ENCODE results near the gene ASB6. TPM values are rescaled to one million over a fixed set of nuclear protein-coding genes. Genes with fewer than 3 reads are reported as not detected.
"Not testable (repeated sequence)": the region's sequence is repeated elsewhere in the genome, so short reads cannot be mapped to it uniquely, and the experiment has no call there.

ASB6 gene
- total RNA-seq, 1 experiment from 2014 or later, result 13.9 TPM

DNA sequence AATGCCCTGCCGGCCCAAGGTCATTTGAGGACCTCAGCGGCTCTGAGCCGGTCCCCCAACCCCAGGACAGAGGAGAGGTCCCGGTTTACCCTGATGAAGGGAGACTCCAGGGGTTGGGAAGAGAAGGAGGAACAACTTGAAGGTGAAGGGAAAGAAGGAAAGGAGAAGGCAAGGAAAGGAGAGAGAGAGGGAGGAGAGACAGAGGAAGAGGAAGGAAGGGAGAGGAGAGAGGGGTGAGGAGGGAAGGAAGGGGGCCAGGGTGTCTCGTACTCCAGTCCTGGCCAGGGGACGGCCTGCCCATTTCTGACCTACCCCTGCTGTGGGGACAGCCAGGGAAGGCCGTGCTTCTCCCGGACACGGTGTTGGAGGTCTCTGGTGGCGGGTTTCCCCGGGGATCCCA is 25.4 kb upstream of the ASB6 start:
- no peak for DNase-seq (ENCODE audit: low spot score)

DNA sequence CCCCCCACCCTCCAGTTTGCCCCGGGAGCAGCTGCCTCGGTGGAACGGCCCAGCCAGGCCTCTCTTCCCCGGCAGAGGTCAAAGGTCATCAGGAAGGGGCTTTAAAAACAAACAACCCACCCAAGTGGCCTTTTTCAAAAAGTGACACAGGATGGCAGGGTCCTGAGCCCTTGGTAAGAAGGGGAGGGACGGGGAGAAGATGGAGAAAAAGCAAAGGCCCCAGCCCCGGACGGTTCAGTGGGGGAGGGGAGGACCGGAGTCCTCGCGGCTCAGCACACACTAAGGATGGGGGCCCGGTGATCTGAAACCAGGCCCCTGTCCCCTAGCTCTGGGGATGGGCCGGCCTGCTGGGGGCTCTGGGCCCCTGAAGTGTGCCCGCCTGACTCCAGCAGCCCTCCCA is 24.6 kb upstream of the ASB6 start:
- DNase-seq (ENCODE audit: low spot score), result no peak

DNA sequence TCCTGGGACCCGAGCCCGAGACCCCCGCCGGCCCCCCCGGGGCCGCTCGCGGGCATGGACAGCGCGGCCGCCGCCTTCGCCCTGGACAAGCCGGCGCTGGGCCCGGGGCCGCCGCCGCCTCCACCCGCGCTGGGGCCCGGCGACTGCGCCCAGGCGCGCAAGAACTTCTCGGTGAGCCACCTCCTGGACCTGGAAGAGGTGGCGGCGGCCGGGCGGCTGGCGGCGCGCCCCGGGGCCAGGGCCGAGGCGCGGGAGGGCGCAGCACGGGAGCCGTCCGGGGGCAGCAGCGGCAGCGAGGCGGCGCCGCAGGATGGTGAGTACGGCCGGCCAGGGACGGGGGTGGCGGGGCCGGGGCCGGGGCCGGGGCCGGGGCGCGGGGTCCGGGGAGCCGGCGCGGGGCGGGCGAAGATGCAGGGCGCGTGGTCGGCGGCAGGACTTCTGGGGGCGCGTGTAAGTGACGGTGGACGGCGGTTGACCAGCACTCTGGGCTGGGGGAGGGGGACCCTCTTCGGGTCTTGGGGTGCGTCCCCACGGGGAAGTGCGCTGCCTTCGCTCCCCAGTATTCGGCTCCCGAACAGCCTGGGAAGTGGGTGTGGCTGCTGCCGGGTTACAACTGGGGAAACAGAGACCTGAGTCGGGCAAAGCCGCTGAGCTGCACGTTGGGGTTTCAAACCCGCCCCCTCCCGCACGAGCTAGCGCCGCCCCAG is 24.0 kb upstream of the ASB6 start:
- DNase-seq (ENCODE audit: low spot score), result no peak

DNA sequence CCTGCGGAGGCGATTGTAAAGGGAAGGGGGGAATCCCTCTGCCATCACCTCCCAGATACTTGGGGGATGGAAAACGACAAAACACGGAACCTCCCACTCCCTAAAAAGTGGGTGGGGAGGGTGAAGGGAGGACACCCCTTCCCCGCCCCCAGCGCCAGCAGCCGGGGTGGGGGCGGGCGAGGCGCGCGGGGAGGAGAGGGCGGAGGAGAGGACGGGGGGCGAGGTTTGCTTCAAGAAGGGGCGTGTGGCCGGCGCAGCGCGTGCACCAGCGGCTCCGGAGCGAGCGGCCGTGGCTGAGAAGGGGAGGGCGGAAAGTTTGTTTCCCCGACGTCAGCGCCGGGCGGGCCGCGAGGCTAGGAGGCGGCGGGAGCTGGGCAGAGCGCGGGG is 23.4 kb upstream of the ASB6 start, which contains the start of gene PRRX2:
Gene PRRX2, plus strand, starts transcription at position 259 of the 387 bp plus-strand sequence. CDS start 221 bp downstream, outside the sequence.
- DNase-seq (ENCODE audit: low spot score), result no peak

DNA sequence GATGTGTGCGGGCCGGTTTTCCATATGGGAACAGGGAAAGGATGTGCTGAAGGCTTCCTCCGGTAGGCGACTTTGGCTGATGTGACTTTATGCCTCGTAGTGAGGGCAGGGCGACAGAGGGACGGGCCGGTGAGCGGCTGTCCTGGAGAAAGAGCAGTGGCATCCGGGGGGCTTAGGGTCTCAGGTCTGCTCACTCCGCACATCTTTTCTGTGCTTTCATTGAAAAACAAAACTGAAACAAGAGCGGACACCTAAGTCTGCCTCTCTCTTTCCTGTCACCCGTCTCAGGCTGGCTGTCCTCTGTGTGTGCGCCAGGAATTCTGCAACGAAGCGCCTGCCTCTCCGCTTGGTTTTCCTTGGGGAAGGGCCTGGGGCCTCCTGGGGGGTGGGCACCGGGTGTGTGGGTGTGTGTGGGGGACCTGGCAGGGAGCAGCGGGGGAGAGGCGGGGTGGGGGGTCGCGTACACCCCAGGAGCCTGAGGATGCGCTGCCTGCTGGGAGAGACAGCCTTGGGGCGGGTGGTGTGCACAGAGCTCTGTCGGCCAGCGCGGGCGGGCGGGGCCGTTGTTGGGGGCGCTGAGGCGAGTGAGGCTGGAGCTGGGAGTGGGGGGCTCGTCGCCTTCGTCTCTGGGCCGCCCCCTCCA is 22.9 kb upstream of the ASB6 start:
- DNase-seq (ENCODE audit: low spot score), result no peak

DNA sequence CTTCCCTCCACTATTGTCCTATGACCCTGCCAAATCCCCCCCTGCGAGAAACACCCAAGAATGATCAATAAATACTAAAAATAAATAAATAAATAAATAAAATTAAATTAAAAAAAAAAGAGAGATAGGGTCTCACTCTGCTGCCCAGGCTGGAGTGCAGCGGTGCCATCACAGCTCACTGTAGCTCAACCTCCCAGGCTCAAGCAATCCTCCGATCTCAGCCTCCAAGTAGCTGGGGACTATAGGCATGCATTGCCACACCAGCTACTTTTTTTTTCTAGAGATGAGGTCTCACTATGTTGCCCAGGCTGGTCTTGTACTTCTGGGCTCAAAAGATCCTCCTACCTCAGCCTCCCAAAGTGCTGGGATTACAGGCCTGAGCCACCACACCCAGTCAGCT is 20.3 kb upstream of the ASB6 start:
- DNase-seq (ENCODE audit: low spot score), result not testable (repeated sequence)

DNA sequence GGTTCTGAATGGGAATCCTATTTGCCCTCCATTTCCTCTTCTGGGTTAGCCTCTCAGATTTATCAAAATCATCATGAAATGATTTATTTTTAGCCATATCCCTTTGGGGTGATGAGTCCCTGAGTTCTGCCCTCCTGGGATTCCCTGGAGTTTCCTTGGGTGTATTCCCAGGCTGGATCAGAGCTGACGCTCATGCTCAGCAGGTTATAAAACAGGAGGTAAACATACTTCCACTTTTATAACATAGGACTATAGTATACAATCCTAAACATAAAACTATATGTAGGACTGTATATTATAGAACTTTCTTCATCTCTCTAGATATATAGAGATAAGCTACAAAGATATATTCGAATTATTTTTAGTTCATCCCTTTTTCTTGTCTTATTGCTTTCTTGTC is 19.1 kb upstream of the ASB6 start:
- no peak for DNase-seq (ENCODE audit: low spot score)

DNA sequence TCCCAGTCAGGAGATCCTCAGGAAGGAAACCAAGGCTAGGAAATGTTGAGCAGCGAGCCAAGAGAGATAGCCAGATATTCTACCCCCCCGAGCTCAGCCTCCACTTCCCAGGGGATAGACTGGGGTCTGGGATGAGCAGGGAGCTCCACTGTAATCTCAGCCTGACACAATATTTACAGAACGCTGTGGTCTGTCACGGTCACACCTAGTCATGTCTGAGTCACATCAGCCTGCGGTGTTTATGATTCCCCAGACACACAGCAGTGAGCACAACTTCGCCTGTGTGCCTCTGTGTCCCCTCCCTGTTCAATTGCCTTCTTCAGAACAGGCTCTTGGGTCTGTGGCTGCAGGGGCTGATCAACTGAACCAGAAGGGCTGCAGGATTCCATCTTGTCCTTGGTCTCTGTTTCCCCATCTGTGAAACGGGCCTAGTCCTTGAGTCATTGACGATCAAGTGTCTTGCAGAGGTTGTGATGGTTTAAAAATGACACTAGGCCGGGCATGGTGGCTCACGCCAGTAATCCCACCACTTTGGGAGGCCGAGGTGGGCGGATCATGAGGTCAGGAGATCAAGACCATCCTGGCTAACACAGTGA is 14.9 kb upstream of the ASB6 start:
- DNase-seq (ENCODE audit: low spot score), result peak; percentile 57

DNA sequence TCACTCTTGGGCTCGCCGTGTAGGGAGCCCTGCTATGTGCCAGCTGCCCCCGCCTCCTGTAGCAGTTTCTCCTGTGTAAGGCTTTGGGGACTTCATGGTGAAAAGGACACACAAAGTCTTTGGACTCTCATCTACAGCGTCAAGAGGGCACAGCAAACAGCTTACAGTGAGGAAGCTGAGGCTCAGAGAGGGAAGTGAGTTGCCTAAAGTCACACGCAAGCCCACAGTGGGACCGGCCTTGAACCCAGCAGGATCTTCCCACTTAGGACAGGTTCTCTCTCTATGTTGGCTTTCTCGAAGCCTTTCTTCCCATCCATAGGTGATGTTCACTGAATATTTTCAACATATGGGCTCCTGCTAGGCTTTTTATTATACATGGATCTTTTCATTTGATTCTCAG is 13.7 kb upstream of the ASB6 start:
- DNase-seq (ENCODE audit: low spot score), result no peak

DNA sequence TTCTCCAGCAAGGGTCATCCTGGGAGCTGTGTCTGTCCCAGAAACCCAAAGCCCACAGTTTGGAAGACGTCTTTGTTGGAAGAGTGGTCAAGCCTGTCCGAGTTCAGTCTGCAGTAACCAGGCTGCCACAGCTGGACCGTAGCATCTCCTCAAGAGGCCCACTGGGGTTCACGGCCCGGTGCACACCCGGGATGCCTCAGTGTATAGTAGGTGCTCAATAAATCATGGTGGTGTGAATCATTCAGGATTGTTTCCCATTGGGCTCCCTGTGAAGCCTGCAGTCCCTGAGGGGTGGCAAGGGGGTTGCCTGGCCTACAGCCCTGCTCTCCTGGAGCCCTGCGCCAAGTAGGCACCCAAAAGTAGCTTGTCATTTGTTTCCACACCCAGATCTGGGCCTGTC is 13.2 kb upstream of the ASB6 start:
- DNase-seq (ENCODE audit: low spot score), result no peak

DNA sequence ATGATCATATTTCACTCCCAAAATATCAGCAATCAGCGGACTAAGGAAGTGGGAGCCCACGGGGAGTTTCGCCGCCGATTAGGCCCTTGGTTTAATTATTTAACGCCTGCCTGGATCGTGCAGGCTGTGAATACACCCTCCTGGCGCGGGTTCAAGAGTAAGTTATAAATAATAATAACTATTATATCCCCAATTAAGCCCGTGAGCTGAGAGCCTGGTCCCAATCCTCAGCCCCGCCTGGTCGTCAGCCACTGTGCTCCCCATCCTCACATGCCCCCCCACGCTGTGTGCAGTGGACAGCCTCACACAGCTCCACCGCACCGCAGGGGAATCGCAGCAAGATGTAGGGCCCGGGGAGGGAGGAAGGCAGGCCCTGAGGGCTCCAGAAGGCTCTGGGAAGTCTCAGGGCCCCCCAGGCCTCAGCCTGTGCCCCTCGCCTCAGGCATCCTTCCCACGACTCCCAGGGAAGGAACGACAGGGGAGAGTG is 12.6 kb upstream of the ASB6 start:
- no peak for DNase-seq (ENCODE audit: low spot score)

DNA sequence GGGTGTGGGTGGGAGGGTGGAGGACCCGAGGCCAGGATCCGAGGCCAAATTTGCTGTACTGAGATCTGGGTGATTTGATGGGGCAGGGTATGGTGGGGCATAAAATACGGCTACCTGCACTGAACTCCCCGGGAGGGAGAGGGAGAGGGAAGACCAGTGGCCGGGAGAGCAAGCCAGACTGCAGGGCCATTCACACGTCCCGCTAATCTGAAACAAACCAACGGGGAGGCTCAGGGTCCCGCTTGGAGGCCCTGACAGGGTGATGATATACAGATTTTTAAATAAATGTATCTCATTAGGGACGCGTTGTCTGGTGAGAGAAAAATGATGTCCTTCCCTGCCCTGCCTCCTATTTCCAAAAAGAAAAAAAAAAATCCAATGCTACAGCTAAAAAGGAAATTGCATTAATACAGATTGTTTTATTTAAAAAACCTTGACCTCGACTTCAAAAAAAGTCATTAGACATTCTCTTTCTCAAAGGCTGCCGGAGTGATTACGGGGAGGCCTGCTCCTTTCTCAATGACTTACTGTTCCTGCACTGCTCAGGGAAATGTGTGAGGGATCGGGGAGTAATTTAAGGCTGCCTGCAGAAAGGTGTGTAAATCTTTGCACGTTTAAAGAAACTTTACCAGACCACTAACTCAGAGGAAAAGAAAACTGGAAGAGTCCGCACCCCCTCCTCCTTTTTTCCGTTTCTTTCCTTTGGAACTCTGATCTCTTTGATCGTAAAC is 12.0 kb upstream of the ASB6 start:
- no peak for DNase-seq (ENCODE audit: low spot score)

DNA sequence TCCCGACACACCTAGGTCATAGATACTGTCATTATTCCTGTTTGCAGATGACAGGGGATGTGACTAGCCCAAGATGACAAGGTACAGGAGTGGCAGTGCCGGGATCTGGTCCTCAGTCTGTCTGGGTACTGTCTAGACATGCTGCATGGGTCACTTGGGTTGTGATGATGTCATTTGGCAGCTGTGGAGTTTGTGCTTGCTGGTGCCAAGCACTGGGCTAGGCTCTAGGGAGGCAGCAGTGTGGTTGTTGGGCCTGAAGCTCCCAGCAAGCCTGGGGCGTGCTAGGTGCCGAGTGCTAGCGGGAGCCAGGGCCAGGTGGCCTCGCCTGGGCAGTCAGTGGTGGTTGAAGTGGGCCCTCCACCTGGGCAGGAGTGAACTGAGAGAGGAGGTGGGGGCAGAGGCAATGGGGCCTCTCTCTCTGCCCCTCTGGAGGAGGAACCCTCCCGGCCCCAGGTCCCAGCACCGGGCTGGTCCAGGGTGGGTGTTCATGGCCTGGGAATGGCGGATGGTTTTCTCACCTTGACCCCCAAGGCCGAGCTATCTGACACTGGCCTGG is 8.8 kb upstream of the ASB6 start:
- no peak for DNase-seq (ENCODE audit: low spot score)

DNA sequence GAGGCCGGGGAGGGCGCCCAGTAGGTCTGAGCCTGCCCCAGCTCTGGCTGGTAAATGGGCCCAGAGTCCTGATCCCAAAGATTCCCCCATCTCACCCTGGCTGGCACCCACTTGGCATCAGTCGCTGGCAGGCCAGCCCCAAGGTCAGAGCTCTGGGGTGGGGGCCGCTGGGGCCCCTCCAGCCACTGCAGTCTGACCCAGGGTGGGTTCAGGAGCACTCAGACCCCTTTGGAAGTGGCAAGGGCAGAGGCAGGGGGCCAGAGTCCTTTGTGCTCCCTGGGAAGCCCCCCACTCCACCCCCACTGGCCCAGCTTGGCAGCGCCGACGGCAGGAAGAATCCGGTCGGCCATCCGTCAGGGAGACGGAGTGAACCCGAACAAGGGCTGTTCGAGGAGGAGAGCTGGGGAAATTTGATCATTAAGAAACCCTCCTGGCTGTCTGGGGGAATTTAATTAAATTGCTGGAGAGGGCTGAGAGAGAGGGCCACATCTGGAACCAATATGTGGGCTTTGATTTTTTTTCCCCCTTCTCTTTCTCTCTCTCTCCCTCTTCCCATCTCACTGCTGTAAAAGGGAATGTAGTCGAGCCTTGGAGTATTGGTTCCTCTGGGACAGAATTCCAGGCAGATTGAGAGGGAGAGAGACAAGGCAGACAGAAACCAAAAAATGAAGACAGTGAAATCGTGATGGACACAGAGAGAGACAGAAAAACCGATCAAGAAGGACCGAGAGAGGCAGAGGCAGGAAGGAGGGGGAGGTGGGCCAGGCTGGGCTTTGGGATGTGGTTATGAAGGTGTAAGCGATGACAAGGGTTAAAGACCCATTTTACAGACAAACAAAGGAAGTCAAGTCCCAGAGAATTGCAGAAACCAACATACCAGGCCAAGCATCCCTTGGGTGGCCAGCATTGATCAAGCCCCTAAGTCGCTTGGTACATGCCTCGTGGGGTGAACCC is 8.1 kb upstream of the ASB6 start:
- no peak for DNase-seq (ENCODE audit: low spot score)

DNA sequence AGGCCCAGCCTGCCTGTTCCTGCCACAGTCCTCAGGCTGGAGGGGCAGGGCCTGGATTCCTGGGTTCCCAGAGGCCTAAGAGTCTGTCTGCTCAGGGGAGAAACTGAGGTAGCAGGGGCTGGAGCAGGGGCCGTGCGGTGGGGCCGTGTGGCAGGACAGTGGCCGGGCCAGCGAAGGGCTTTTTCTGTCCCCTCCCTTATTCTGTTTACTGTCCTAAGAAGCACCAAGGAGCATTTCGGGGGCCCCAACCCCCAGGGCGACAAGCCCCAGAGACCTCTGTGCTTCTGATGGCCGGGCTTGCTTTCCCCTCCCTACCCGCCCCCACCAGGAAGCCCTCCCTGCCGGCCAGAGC is 6.8 kb upstream of the ASB6 start:
- DNase-seq (ENCODE audit: low spot score), result no peak

DNA sequence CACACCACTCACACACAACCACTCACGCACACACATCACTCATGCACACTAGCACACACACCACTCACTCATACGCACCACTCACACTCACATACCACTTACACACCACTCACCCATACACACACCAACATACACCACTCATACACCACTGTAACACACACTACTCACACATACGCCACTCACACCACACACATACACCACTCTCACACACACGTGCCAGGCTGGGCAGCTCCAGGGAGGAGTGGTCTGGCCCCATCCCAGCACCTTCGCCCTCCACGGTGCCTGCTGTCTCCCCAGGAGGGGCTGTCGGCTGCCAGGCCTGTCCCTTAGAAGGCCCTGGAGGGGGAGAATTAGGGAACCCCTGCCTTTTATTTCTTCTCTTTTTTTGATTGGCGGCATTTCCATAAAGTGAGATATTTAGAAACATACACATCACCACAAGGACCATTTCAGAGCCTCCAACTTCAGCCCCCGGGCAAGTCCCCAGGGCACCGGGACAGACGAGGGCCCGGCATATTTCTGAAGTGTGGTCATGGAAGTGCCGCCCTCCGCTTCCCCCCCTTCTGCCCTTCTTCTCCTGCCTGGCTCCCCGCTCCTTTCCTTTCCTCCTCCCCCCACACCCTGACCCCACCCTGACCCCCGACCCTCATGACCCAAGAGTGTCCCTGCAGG is 6.3 kb upstream of the ASB6 start:
- no peak for DNase-seq (ENCODE audit: low spot score)

DNA sequence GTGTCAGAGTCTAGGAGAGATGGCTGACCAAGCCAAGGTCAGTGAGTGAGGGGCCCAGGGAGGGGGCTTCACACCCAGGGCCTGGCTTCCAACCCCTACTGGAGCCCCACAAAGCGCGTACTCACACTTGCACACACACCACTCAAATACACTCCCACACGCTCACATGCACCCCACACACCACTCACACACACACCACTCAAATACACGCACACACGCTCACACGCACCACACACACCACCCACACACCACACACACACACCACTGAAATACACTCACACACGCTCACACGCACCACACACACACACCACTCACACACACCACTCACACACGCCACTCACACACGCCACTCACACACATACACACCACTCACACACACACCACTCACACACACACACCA is 5.7 kb upstream of the ASB6 start:
- no peak for DNase-seq (ENCODE audit: low spot score)

DNA sequence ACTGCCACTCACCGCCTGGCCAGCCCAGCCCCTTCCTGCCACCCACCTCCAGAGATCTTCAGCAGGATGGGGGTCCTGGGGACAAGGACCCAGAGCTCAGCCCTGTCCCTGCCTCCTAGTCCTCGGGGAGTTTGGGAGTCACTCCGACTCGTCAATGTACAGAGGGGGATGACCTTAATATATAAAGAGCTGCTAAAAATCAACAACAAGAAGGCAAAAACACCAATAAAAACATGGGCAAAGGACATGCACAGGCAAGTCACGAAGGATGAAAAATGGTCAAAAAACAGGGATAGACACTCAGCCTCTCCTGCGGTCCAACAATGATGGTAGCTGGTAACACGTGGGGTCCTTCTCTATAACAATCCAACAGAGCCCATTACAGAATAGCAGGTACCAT is 4.7 kb upstream of the ASB6 start:
- no peak for DNase-seq (ENCODE audit: low spot score)

DNA sequence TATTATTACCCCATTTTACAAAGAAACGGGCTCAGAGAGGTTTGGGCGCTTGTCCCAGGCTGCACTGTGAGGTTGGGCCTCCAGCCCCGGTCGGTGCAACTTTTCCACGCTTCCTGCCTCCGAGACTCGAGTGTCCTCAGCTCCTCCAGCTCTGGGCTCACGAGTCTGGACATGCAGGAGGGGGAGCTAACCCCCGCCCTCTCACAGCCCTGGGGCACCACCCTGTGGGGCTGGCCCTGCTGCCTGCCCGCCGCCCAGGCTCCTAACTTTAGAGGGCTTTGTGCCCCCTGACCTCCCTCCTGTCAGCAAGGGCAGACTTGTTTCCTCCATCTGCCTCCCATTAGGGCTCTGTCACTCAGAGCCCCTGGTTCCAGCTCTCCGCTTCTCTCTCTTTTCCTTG is 4.3 kb upstream of the ASB6 start:
- no peak for DNase-seq (ENCODE audit: low spot score)

DNA sequence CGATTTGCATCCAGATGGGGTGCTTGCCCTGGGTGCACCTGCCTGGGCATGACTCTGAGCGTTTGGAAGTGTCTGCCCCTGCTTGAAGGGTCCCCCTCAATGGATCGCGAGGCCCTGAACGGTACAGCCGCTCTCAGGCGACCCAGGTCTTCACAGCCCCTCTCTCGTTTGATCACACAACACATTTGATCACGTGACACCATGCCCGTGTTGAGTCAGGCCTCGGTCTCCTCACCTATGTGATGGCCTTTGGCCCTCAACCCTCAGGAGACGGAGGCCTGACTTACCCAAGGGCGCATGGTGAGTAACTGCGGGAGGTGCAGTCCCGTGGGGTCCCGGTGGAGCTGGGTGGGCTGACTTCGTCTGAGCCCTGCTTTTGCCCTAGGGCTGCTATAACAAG is 3.0 kb upstream of the ASB6 start:
- no peak for DNase-seq (ENCODE audit: low spot score)

DNA sequence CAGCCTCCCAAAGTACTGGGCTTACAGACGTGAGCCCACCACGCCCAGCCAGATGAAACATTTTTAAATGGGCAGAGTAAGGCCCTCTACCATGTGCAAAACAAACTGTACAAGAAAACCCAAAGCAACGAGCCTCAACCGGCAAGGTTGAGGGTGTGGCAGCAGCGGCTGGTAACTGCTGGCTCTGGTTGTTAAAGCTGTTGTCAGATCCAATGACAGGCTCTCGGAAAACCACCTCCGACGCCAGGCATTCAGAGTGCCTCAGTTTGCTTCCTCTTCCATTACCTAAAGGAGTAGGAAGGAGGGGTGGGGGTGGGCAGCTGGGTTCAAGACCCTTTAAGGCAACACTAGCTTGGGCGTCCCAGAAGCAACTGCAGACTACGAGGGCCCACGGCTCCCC is 2.4 kb upstream of the ASB6 start:
- DNase-seq (ENCODE audit: low spot score), result no peak
